Measurements from ENCODE around the gene GNG13. TPM values are rescaled to one million over a fixed set of nuclear protein-coding genes. Genes with fewer than 3 reads are reported as not detected.
A peak's percentile ranks its signal among the peaks of the same experiment; 100 is the strongest.

The GNG13 gene
- total and polyA plus RNA-seq, 2 of the 4 experiments (the other 2 are of a cell fraction), result not detected

DNA sequence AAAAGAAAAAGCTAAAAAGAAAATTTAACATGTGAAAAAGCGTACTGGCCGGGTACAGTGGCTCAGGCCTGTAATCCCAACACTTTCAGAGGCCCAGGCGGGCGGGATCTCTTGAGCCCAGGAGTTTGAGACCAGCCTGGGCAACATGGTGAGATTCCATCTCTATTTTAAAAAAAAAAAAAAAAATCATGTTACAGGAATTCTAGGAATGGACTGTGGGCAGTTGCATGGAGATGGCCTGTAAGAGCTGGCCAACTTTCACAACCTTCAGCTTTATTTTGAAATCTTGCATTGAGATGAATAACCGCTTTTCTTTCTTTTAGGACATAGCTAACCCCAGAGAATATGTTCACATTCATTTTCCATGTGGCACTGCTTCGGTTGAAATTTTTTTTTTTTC is 51.5 kb downstream of the GNG13 start:
- H4K20me1 ChIP-seq (ENCODE audit: insufficient read depth, low read length), result no peaks in the 10 kb centered on the region
- dilution Hi-C loops (cut with HindIII; ENCODE audit: low sequenced_read_pairs, unreplicated experiment) (no loop called here), intact Hi-C loops (cut with micrococcal nuclease) (no loop called here), in situ Hi-C loops (cut with MboI; ENCODE audit: low sequenced_read_pairs) (no loop called here)
- no peak overlapping the region for H3K18ac ChIP-seq (ENCODE audit: low read depth, low read length)
- H2AK5ac ChIP-seq (ENCODE audit: low read depth, low read length), result no peak overlapping the region
- H4K91ac ChIP-seq (ENCODE audit: insufficient read depth, low read depth, low read length), result no peak overlapping the region
- H3K79me1 ChIP-seq (ENCODE audit: low read depth in 1 of 2, low read length in 2 of 2), result no peaks in the 10 kb centered on the region
- H3K36me3 ChIP-seq (ENCODE audit: control insufficient read depth, insufficient read depth, low read length), result no peaks in the 10 kb centered on the region
- 0 out of 2 replicates have a peak overlapping the region, but pooled peaks have one; percentile 45 for H2BK20ac ChIP-seq (ENCODE audit: low read depth, low read length)
- H2AK9ac ChIP-seq (replicated peaks; ENCODE audit: low read depth, low read length, poor library complexity), result no peak overlapping the region
- H3K27ac ChIP-seq (ENCODE audit: insufficient read depth, low read length), result no peak overlapping the region
- no peaks in the 10 kb centered on the region for H3K9me3 ChIP-seq (ENCODE audit: control insufficient read depth, insufficient read depth, low read length)
- TF ChIP-seq MAZ (IDR thresholded peaks at IDR 0.05; ENCODE audit: borderline replicate concordance, low read depth, low read length) (no peak), CEBPB (IDR thresholded peaks at IDR 0.05; ENCODE audit: low read depth, low read length) (peak; percentile 93)
- no peak overlapping the region for H2BK5ac ChIP-seq (ENCODE audit: low read depth, low read length, poor library complexity, severe bottlenecking)
- POLR2A ChIA-PET (ENCODE audit: unreplicated experiment), result interaction anchor here (0.6 kb wide), 1 partner anchor 351 kb away, joined by 4 read pairs; no protein-coding TSS in a partner anchor
- H2BK120ac ChIP-seq (ENCODE audit: low read depth, low read length), result 0 out of 2 replicates have a peak overlapping the region, but pooled peaks have one; percentile 40
- no peak overlapping the region for H3K56ac ChIP-seq (ENCODE audit: extremely low read depth, insufficient read depth, low read length)
- DNase-seq (peak; percentile 81), ATAC-seq (ENCODE audit: low read depth) (peak; percentile 75)
- 80% methylated on average over 1 of the region's 6 CpGs; no CpG with 5 or more reads in 1 of the 2 experiments for WGBS, 2 experiments (ENCODE audit: extremely low coverage in 2 of 2, insufficient read length in 1 of 2)
- no peak overlapping the region for H2BK15ac ChIP-seq (ENCODE audit: low read depth, low read length)
- H3K23ac ChIP-seq (ENCODE audit: low read depth, low read length), result no peak overlapping the region
- peak overlapping the region; percentile 63; the same call in 1 of the 2 replicates for H4K5ac ChIP-seq (ENCODE audit: low read depth, low read length)
- H2AFZ ChIP-seq (replicated peaks; ENCODE audit: low read length, poor library complexity), result no peak overlapping the region
- no peaks in the 10 kb centered on the region for H3K9me1 ChIP-seq (ENCODE audit: insufficient read depth, low read length)
- no peak overlapping the region for H3K4me3 ChIP-seq (ENCODE audit: insufficient read depth, low read depth, low read length)
- no peak overlapping the region for H3K9ac ChIP-seq (ENCODE audit: low read depth, low read length)
- no peak overlapping the region for H3K14ac ChIP-seq (replicated peaks; ENCODE audit: low read depth, low read length)
- CTCF ChIA-PET, result interaction anchor here (0.6 to 1.0 kb wide), 2 partner anchors 12 to 42 kb away, joined by 3 read pairs; no protein-coding TSS in a partner anchor
- H4K8ac ChIP-seq (ENCODE audit: low read depth in 2 of 2, low read length in 2 of 2), result no peak overlapping the region
- no peaks in the 10 kb centered on the region for H3K4me1 ChIP-seq (ENCODE audit: control insufficient read depth, insufficient read depth, low read length)
- no peak overlapping the region for H3K4me2 ChIP-seq (ENCODE audit: low read depth, low read length)
- no TSS peak for BruUV-seq (replicated peaks)
- H3K4ac ChIP-seq (ENCODE audit: low read depth, low read length), result no peak overlapping the region
- H3K27me3 ChIP-seq (ENCODE audit: control insufficient read depth, insufficient read depth, low read length), result peaks cover 11% of the 10 kb centered on the region

Small RNA genes within 50 kb of the gene (microRNA-seq; reads per million reads assigned to microRNA genes)
- 0 reads per million in 2 experiments for gene MIR662 (ENCODE audit: insufficient read depth in 1 of 2, insufficient read length in 1 of 2, unreplicated experiment in 1 of 2)

Small RNA genes within 50 kb of the gene (small RNA-seq; reads per million reads assigned to genes)
- 0 reads per million in 5 experiments for gene MIR662

Other genes with a start within 250 kb of the GNG13 start
- not detected in 2 replicates for gene PRR35, start 240.3 kb downstream of the GNG13 start, total RNA-seq (2012; rRNA removed)
- gene PRR35, start 240.3 kb downstream of the GNG13 start, polyA plus RNA-seq (2012; rRNA removed), result not detected in 2 replicates
- gene NHLRC4, start 233.7 kb downstream of the GNG13 start, total RNA-seq (2012; rRNA removed), result 0.56 and 0.72 TPM in 2 replicates
- 0.65 and 0.84 TPM in 2 replicates for gene NHLRC4, start 233.7 kb downstream of the GNG13 start, polyA plus RNA-seq (2012; rRNA removed)
- 5.9 and 7.2 TPM in 2 replicates for gene PIGQ, start 230.8 kb downstream of the GNG13 start, total RNA-seq (2012; rRNA removed)
- gene PIGQ, start 230.8 kb downstream of the GNG13 start, polyA plus RNA-seq (2012; rRNA removed), result 36.8 and 40.5 TPM in 2 replicates
- gene RAB40C, start 210.7 kb downstream of the GNG13 start, total RNA-seq (2012; rRNA removed), result 6.8 and 6.9 TPM in 2 replicates
- 13.7 and 15.3 TPM in 2 replicates for gene RAB40C, start 210.7 kb downstream of the GNG13 start, polyA plus RNA-seq (2012; rRNA removed)
- not detected in 2 replicates for gene WFIKKN1, start 169.7 kb downstream of the GNG13 start, total RNA-seq (2012; rRNA removed)
- gene WFIKKN1, start 169.7 kb downstream of the GNG13 start, polyA plus RNA-seq (2012; rRNA removed), result 0.10 and 0.23 TPM in 2 replicates
- gene METTL26, start 164.4 kb downstream of the GNG13 start, total RNA-seq (2012; rRNA removed), result 40.8 and 46.8 TPM in 2 replicates
- 128 and 184 TPM in 2 replicates for gene METTL26, start 164.4 kb downstream of the GNG13 start, polyA plus RNA-seq (2012; rRNA removed)
- gene MCRIP2, start 158.9 kb downstream of the GNG13 start, total RNA-seq (2012; rRNA removed), result 6.3 and 8.6 TPM in 2 replicates
- 19.6 and 27.9 TPM in 2 replicates for gene MCRIP2, start 158.9 kb downstream of the GNG13 start, polyA plus RNA-seq (2012; rRNA removed)
- 1.4 and 1.7 TPM in 2 replicates for gene WDR90, start 151.4 kb downstream of the GNG13 start, total RNA-seq (2012; rRNA removed)
- 18.7 and 21.7 TPM in 2 replicates for gene WDR90, start 151.4 kb downstream of the GNG13 start, polyA plus RNA-seq (2012; rRNA removed)
- 20.0 and 20.3 TPM in 2 replicates for gene RHOT2, start 132.6 kb downstream of the GNG13 start, total RNA-seq (2012; rRNA removed)
- gene RHOT2, start 132.6 kb downstream of the GNG13 start, polyA plus RNA-seq (2012; rRNA removed), result 181 and 228 TPM in 2 replicates
- gene RHBDL1, start 125.1 kb downstream of the GNG13 start, total RNA-seq (2012; rRNA removed), result 0.72 and 0.83 TPM in 2 replicates
- gene RHBDL1, start 125.1 kb downstream of the GNG13 start, polyA plus RNA-seq (2012; rRNA removed), result 4.1 and 4.8 TPM in 2 replicates
- gene STUB1, start 120.3 kb downstream of the GNG13 start, total RNA-seq (2012; rRNA removed), result 162 and 183 TPM in 2 replicates
- gene STUB1, start 120.3 kb downstream of the GNG13 start, polyA plus RNA-seq (2012; rRNA removed), result 186 and 195 TPM in 2 replicates
- gene JMJD8, start 116.4 kb downstream of the GNG13 start, total RNA-seq (2012; rRNA removed), result 17.2 and 17.7 TPM in 2 replicates
- gene JMJD8, start 116.4 kb downstream of the GNG13 start, polyA plus RNA-seq (2012; rRNA removed), result 62.5 and 72.2 TPM in 2 replicates
- 0.72 and 1.1 TPM in 2 replicates for gene WDR24, start 110.3 kb downstream of the GNG13 start, total RNA-seq (2012; rRNA removed)
- gene WDR24, start 110.3 kb downstream of the GNG13 start, polyA plus RNA-seq (2012; rRNA removed), result 8.7 and 10.8 TPM in 2 replicates
- gene FBXL16, start 94.9 kb downstream of the GNG13 start, total RNA-seq (2012; rRNA removed), result 0.18 and 0.56 TPM in 2 replicates
- gene FBXL16, start 94.9 kb downstream of the GNG13 start, polyA plus RNA-seq (2012; rRNA removed), result 2.2 and 3.0 TPM in 2 replicates
- gene METRN, start 85.6 kb downstream of the GNG13 start, total RNA-seq (2012; rRNA removed), result 6.1 and 8.6 TPM in 2 replicates
- gene METRN, start 85.6 kb downstream of the GNG13 start, polyA plus RNA-seq (2012; rRNA removed), result 48.2 and 91.1 TPM in 2 replicates
- 7.3 and 7.5 TPM in 2 replicates for gene ANTKMT, start 79.6 kb downstream of the GNG13 start, total RNA-seq (2012; rRNA removed)
- gene ANTKMT, start 79.6 kb downstream of the GNG13 start, polyA plus RNA-seq (2012; rRNA removed), result 16.2 and 25.7 TPM in 2 replicates
- gene CCDC78, start 74.3 kb downstream of the GNG13 start, total RNA-seq (2012; rRNA removed), result 0.54 and 0.56 TPM in 2 replicates
- 4.6 and 5.5 TPM in 2 replicates for gene CCDC78, start 74.3 kb downstream of the GNG13 start, polyA plus RNA-seq (2012; rRNA removed)
- 3.0 and 3.1 TPM in 2 replicates for gene HAGHL, start 73.6 kb downstream of the GNG13 start, total RNA-seq (2012; rRNA removed)
- 12.5 and 17.5 TPM in 2 replicates for gene HAGHL, start 73.6 kb downstream of the GNG13 start, polyA plus RNA-seq (2012; rRNA removed)
- 13.9 and 17.0 TPM in 2 replicates for gene CIAO3, start 59.7 kb downstream of the GNG13 start, total RNA-seq (2012; rRNA removed)
- gene CIAO3, start 59.7 kb downstream of the GNG13 start, polyA plus RNA-seq (2012; rRNA removed), result 20.2 and 20.5 TPM in 2 replicates
- not detected in 2 replicates for gene MSLN, start 40.0 kb downstream of the GNG13 start, total RNA-seq (2012; rRNA removed)
- gene MSLN, start 40.0 kb downstream of the GNG13 start, polyA plus RNA-seq (2012; rRNA removed), result 0.14 and 0.22 TPM in 2 replicates
- gene RPUSD1, start 12.4 kb downstream of the GNG13 start, total RNA-seq (2012; rRNA removed), result 11.7 and 13.1 TPM in 2 replicates
- 32.3 and 43.3 TPM in 2 replicates for gene RPUSD1, start 12.4 kb downstream of the GNG13 start, polyA plus RNA-seq (2012; rRNA removed)
- 3.1 and 3.2 TPM in 2 replicates for gene CHTF18, start 12.1 kb downstream of the GNG13 start, total RNA-seq (2012; rRNA removed)
- 21.4 and 28.1 TPM in 2 replicates for gene CHTF18, start 12.1 kb downstream of the GNG13 start, polyA plus RNA-seq (2012; rRNA removed)
- 6.7 and 13.1 TPM in 2 replicates for gene LMF1, start 170.2 kb upstream of the GNG13 start, total RNA-seq (2012; rRNA removed)
- 7.7 and 11.0 TPM in 2 replicates for gene LMF1, start 170.2 kb upstream of the GNG13 start, polyA plus RNA-seq (2012; rRNA removed)
- gene SOX8, start 181.0 kb upstream of the GNG13 start, total RNA-seq (2012; rRNA removed), result under 0.01 TPM in 2 replicates
- 0.26 and 0.27 TPM in 2 replicates for gene SOX8, start 181.0 kb upstream of the GNG13 start, polyA plus RNA-seq (2012; rRNA removed)

All from IMR-90 (cell line).